ENCODE measurements around the gene ASS1. TPM values are rescaled to one million over a fixed set of nuclear protein-coding genes. Genes with fewer than 3 reads are reported as not detected.

Gene ASS1
- total and polyA plus RNA-seq, 5 donors: 37.6 to 88.3 (median 60.4) TPM

GRCh38 chr9:130500340-130501180 lies 55.8 kb downstream of the ASS1 start:
- ATAC-seq: no peak
- H3K4me1 ChIP-seq (ENCODE audit: control insufficient read depth, insufficient read depth, low read length): no peaks in the 10 kb centered on the region
- intact Hi-C loops (cut with DNase I): no loop called here
- no peaks in the 10 kb centered on the region for H3K9me3 ChIP-seq (ENCODE audit: control insufficient read depth, low read length)
- DNase-seq: no peak
- H3K27ac ChIP-seq (ENCODE audit: low read length): no peak overlapping the region
- H3K4me3 ChIP-seq (ENCODE audit: low read length): no peak overlapping the region
- no peaks in the 10 kb centered on the region for H3K27me3 ChIP-seq (ENCODE audit: control insufficient read depth, insufficient read depth)
- 75% methylated on average over 12 of the region's 12 CpGs for WGBS

DNA sequence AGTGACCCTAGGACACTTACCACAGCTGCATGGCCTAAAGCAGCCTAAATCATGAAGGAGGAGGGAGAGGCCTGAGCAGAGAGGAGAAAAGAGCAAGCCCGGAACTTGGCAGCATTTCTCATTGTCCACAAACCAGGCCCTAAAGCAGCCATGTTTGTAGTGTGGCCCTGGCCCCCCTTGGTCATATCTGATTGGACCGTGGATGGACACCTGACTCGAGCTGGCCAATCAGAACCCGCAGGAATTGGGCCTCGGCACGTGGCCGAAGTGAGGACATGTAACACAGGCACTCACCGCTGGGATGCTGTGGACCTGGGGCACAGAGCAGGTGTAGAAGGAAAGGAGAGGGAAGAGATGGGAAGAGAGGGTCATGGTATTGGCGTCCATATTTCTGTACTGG lies 56.9 kb downstream of the ASS1 start:
- H3K27ac ChIP-seq (ENCODE audit: low read length): no peak overlapping the region
- H3K4me1 ChIP-seq (ENCODE audit: control insufficient read depth, insufficient read depth, low read length): no peaks in the 10 kb centered on the region
- H3K4me3 ChIP-seq (ENCODE audit: low read length): no peak overlapping the region
- intact Hi-C loops (cut with DNase I): no loop called here
- H3K9me3 ChIP-seq (ENCODE audit: control insufficient read depth, low read length): no peaks in the 10 kb centered on the region
- peak in 1 of 2 donors; percentile 14 for ATAC-seq
- WGBS: 90% methylated on average over 9 of the region's 9 CpGs
- DNase-seq: no peak
- H3K27me3 ChIP-seq (ENCODE audit: control insufficient read depth, insufficient read depth): no peaks in the 10 kb centered on the region

GRCh38 chr9:130508218-130508617 lies 63.5 kb downstream of the ASS1 start:
- Histone ChIP-seq H3K4me1 (ENCODE audit: control insufficient read depth, insufficient read depth, low read length) (no peaks in the 10 kb centered on the region), H3K27me3 (ENCODE audit: control insufficient read depth, insufficient read depth) (no peaks in the 10 kb centered on the region), H3K9me3 (ENCODE audit: control insufficient read depth, low read length) (no peaks in the 10 kb centered on the region), H3K4me3 (ENCODE audit: low read length) (no peak overlapping the region), H3K27ac (ENCODE audit: low read length) (no peak overlapping the region)
- 48% methylated on average over 2 of the region's 2 CpGs for WGBS
- DNase-seq (no peak), ATAC-seq (no peak)
- intact Hi-C loops (cut with DNase I): no loop called here

GRCh38 chr9:130512199-130512598 lies 67.4 kb downstream of the ASS1 start:
- DNase-seq: no peak
- no peak for ATAC-seq
- intact Hi-C loops (cut with DNase I): no loop called here
- H3K27me3 ChIP-seq (ENCODE audit: control insufficient read depth, insufficient read depth): no peaks in the 10 kb centered on the region
- H3K4me3 ChIP-seq (ENCODE audit: low read length): no peak overlapping the region
- H3K27ac ChIP-seq (ENCODE audit: low read length): no peak overlapping the region
- H3K9me3 ChIP-seq (ENCODE audit: control insufficient read depth, low read length): no peaks in the 10 kb centered on the region
- 92% methylated on average over 4 of the region's 4 CpGs for WGBS
- no peaks in the 10 kb centered on the region for H3K4me1 ChIP-seq (ENCODE audit: control insufficient read depth, insufficient read depth, low read length)

DNA sequence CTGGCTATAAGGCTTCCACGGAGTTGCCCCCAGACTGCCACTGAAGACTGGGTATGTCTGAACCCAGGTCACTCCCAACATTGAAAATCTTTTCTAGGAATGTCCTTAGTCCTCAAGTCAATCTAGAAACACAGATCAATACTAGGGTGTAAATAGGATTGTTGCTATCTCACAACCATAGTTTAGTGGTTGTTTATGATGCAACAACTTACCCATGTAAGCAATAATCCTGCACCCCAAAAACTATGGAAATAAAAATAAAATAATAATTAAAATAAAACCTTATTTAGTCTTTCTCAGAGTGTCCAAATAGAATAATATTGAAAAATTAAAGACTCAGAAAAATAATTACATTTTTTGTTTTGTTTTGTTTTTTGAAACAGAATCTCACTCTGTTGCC lies 68.3 kb downstream of the ASS1 start:
- no peak overlapping the region for H3K27ac ChIP-seq (ENCODE audit: low read length)
- no peaks in the 10 kb centered on the region for H3K4me1 ChIP-seq (ENCODE audit: control insufficient read depth, insufficient read depth, low read length)
- intact Hi-C loops (cut with DNase I): no loop called here
- H3K27me3 ChIP-seq (ENCODE audit: control insufficient read depth, insufficient read depth): no peaks in the 10 kb centered on the region
- no peak overlapping the region for H3K4me3 ChIP-seq (ENCODE audit: low read length)
- no peaks in the 10 kb centered on the region for H3K9me3 ChIP-seq (ENCODE audit: control insufficient read depth, low read length)
- no peak for ATAC-seq
- no peak for DNase-seq
- 83% methylated on average over 1 of the region's 1 CpG for WGBS

DNA sequence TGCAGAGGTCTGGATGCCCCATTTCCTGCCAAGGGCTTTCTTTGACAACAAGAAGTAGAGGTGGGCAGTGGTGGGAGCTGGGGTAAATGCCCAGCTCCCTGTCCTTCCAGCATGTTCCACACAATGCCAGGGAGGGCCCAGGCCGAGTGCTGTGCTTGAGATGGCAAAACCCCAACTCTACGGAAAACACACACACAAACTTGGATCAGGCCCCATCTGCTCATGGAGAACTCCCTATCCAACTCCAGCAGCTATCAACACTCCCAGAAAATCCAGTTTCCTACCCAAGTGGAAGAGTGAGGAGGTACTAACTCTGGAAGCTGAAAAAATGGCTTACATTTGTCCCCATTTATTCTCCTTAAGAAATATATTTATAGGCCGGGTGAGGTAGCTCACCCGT lies 73.5 kb downstream of the ASS1 start:
- no peak overlapping the region for H3K27ac ChIP-seq (ENCODE audit: low read length)
- no peak overlapping the region for H3K4me3 ChIP-seq (ENCODE audit: low read length)
- H3K27me3 ChIP-seq (ENCODE audit: control insufficient read depth, insufficient read depth): no peaks in the 10 kb centered on the region
- H3K4me1 ChIP-seq (ENCODE audit: control insufficient read depth, insufficient read depth, low read length): no peaks in the 10 kb centered on the region
- no peak for DNase-seq
- peak in 1 of 2 donors; percentile 18 for ATAC-seq
- H3K9me3 ChIP-seq (ENCODE audit: control insufficient read depth, low read length): no peaks in the 10 kb centered on the region
- WGBS: 76% methylated on average over 4 of the region's 4 CpGs
- intact Hi-C loops (cut with DNase I): no loop called here

GRCh38 chr9:130518943-130519799 lies 74.4 kb downstream of the ASS1 start:
- Histone ChIP-seq H3K27me3 (ENCODE audit: control insufficient read depth, insufficient read depth) (no peaks in the 10 kb centered on the region), H3K9me3 (ENCODE audit: control insufficient read depth, low read length) (no peaks in the 10 kb centered on the region), H3K27ac (ENCODE audit: low read length) (no peak overlapping the region), H3K4me1 (ENCODE audit: control insufficient read depth, insufficient read depth, low read length) (no peaks in the 10 kb centered on the region), H3K4me3 (ENCODE audit: low read length) (no peak overlapping the region)
- peak in 1 of 3 donors; percentile 66 for DNase-seq
- peak; percentile 20 to 35 for ATAC-seq
- WGBS: 62% methylated on average over 24 of the region's 24 CpGs
- intact Hi-C loops (cut with DNase I): no loop called here

DNA sequence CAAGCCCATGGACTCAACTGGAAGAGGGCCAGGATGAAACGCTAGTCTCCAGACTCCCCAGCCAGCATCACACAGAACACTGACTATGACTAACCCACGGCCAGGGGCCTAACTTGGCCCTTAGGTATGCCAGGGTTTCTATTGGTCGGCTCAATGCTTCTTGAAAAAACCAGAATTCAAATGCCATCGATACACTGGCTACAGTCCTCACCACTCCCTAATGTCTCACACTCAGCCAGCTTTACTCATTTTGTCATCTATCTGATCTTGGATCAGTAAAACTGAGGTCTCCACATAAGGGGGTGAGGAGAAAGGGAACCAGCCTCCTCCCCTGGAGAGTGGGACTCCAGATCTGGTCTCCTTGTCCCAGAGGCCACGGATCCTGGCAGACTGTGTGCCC lies 75.2 kb downstream of the ASS1 start:
- H3K4me1 ChIP-seq (ENCODE audit: control insufficient read depth, insufficient read depth, low read length): no peaks in the 10 kb centered on the region
- H3K4me3 ChIP-seq (ENCODE audit: low read length): no peak overlapping the region
- ATAC-seq (no peak), DNase-seq (no peak)
- intact Hi-C loops (cut with DNase I): no loop called here
- H3K27me3 ChIP-seq (ENCODE audit: control insufficient read depth, insufficient read depth): no peaks in the 10 kb centered on the region
- WGBS: 90% methylated on average over 5 of the region's 5 CpGs
- no peaks in the 10 kb centered on the region for H3K9me3 ChIP-seq (ENCODE audit: control insufficient read depth, low read length)
- no peak overlapping the region for H3K27ac ChIP-seq (ENCODE audit: low read length)

DNA sequence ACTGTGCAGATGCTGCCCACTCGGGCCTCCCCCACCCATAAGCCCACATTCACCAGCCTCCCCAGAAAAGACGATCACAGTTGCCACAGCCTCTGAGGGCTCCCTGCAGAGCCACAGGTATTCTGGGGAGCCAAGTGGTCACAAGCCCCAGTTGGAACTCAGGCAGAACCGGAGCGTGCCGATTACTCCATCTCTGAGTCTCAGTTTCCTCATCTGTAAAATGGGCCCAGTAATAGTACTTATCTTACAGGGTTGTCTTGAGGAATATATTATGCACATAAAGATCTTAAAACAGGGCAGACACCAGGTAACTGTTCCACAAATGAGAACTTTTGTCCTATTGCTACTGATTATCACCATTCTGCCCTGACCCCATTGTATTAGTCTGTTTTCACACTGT lies 77.0 kb downstream of the ASS1 start:
- WGBS: 94% methylated on average over 5 of the region's 5 CpGs
- no peak for ATAC-seq
- no peak for DNase-seq
- Histone ChIP-seq H3K4me1 (ENCODE audit: control insufficient read depth, insufficient read depth, low read length) (no peaks in the 10 kb centered on the region), H3K4me3 (ENCODE audit: low read length) (no peak overlapping the region), H3K27ac (ENCODE audit: low read length) (no peak overlapping the region), H3K27me3 (ENCODE audit: control insufficient read depth, insufficient read depth) (no peaks in the 10 kb centered on the region), H3K9me3 (ENCODE audit: control insufficient read depth, low read length) (no peaks in the 10 kb centered on the region)
- intact Hi-C loops (cut with DNase I): no loop called here

DNA sequence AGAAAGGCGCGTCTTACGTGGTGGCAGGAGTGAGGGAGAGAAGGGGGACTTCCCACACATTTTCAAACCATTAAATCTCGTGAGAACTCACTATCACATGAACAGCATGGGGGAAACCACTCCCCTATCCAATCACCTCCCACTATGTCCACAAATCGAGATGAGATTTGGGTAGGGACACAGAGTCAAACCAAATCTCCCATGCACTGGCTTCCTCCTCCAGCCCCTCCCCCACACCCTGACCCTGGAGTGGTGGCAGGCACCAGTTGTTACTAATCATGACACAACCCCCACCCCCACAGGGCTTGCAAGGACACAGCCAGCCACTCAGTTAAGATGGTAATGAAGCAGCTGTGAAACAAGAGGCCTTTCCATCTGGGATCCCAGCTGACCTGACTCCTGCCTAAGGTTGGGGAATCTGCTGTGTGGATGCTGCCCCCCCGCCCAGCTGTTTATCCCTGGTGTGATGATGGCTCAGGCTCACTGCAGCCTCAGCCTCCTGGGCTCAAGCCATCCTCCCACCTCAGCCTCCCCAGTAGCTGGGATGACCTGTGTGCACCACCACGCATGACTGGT lies 77.6 kb downstream of the ASS1 start:
- no peaks in the 10 kb centered on the region for H3K9me3 ChIP-seq (ENCODE audit: control insufficient read depth, low read length)
- DNase-seq (no peak), ATAC-seq (no peak)
- no peak overlapping the region for H3K27ac ChIP-seq (ENCODE audit: low read length)
- no peaks in the 10 kb centered on the region for H3K27me3 ChIP-seq (ENCODE audit: control insufficient read depth, insufficient read depth)
- 67% methylated on average over 7 of the region's 7 CpGs for WGBS
- no peaks in the 10 kb centered on the region for H3K4me1 ChIP-seq (ENCODE audit: control insufficient read depth, insufficient read depth, low read length)
- H3K4me3 ChIP-seq (ENCODE audit: low read length): no peak overlapping the region
- intact Hi-C loops (cut with DNase I): no loop called here

DNA sequence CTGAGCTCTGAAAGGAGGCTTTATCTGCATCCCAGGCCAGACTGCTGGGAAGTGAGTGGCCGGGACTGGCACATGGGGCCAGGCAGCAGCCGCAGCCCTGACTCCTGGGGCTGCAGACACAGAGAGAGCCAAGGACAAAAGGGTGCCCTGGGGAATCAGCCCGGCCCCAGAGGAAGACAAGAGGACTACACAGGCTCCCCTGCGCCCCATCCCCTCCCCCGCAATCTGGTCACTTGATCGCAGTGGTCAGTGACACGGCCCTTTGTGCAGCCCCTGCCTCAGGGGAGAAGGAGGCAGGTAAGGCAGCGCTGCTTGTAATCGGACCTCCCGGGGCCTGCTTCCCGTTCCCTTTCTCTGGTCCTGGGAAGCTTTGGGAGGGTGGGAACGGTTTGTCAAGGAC lies 79.2 kb downstream of the ASS1 start:
- ATAC-seq: no peak
- WGBS: 56% methylated on average over 12 of the region's 12 CpGs

More for the DNA sequence above, 79.2 kb downstream of the ASS1 start:
- Histone ChIP-seq H3K9me3 (ENCODE audit: control insufficient read depth, low read length) (no peaks in the 10 kb centered on the region), H3K4me1 (ENCODE audit: control insufficient read depth, insufficient read depth, low read length) (no peaks in the 10 kb centered on the region), H3K27ac (ENCODE audit: low read length) (no peak overlapping the region), H3K27me3 (ENCODE audit: control insufficient read depth, insufficient read depth) (no peaks in the 10 kb centered on the region), H3K4me3 (ENCODE audit: low read length) (no peak overlapping the region)
- intact Hi-C loops (cut with DNase I): no loop called here
- no peak for DNase-seq
